KMS-11 (cell line): ENCODE results near the gene LOXHD1.

Experiments
- H2AFZ ChIP-seq: fragments of 200-600 bp; sonication (generic); 2 replicates; pipeline ENCODE4 v1.6.1; 2016; ENCODE audit warnings: antibody characterized with exemption, mixed run types, low read depth
- H3K27ac ChIP-seq: fragments of 200-600 bp; sonication (generic); 2 replicates; pipeline ENCODE4 v1.6.1; 2016; ENCODE audit warnings: mild to moderate bottlenecking, mixed run types
- H3K27me3 ChIP-seq: fragments of 200-600 bp; sonication (generic); 2 replicates; pipeline ENCODE4 v1.6.1; 2017; ENCODE audit warnings: mild to moderate bottlenecking, low read depth, mixed run types, moderate library complexity; ENCODE audit not compliant: insufficient read depth
- H3K36me3 ChIP-seq: fragments of 200-600 bp; sonication (generic); 2 replicates; pipeline ENCODE4 v1.6.1; 2017; ENCODE audit warnings: mild to moderate bottlenecking, mixed run types; ENCODE audit not compliant: insufficient read depth
- H3K4me1 ChIP-seq: fragments of 200-600 bp; sonication (generic); 2 replicates; pipeline ENCODE4 v1.6.1; 2016; ENCODE audit warnings: mild to moderate bottlenecking, low read depth, mixed run types; ENCODE audit not compliant: poor library complexity, severe bottlenecking
- H3K4me2 ChIP-seq: fragments of 200-600 bp; sonication (generic); 2 replicates; pipeline ENCODE4 v1.7.0; 2016; ENCODE audit warnings: mild to moderate bottlenecking, mixed run types
- H3K4me3 ChIP-seq: fragments of 200-600 bp; sonication (generic); IDR thresholded peaks from 2 replicates; pipeline ENCODE4 v1.6.1; 2017; ENCODE audit warnings: low read depth, low read length, mixed read lengths; ENCODE audit not compliant: insufficient read depth
- H3K79me2 ChIP-seq: fragments of 200-600 bp; sonication (generic); 2 replicates; pipeline ENCODE4 v1.6.1; 2016; ENCODE audit warnings: low read depth, mixed run types; ENCODE audit not compliant: insufficient read depth
- H3K9ac ChIP-seq: fragments of 200-600 bp; sonication (generic); 2 replicates; pipeline ENCODE4 v1.6.1; 2016; ENCODE audit warnings: mild to moderate bottlenecking, mixed run types
- H4K20me1 ChIP-seq: fragments of 200-600 bp; sonication (generic); 2 replicates; pipeline ENCODE4 v1.6.1; 2016; ENCODE audit warnings: mild to moderate bottlenecking, mixed run types; ENCODE audit not compliant: insufficient read depth
- CTCF ChIP-seq: fragments of 200-600 bp; sonication (generic); conservative IDR thresholded peaks from 2 replicates; pipeline ENCODE4 v1.6.1; 2017; ENCODE audit warnings: low read depth, mild to moderate bottlenecking, antibody characterized with exemption, low read length, moderate library complexity, mixed read lengths

Gene LOXHD1

GRCh38 chr18:46630991-46631390 is 26.0 kb downstream of the LOXHD1 start:
- Histone ChIP-seq H3K27ac (no peak overlapping the region), H4K20me1 (no peaks in the 10 kb centered on the region), H3K4me3 (no peak overlapping the region), H3K36me3 (no peaks in the 10 kb centered on the region), H3K9ac (no peak overlapping the region), H3K4me2 (no peak overlapping the region), H3K4me1 (peaks cover 6% of the 10 kb centered on the region), H3K27me3 (no peaks in the 10 kb centered on the region), H3K79me2 (no peaks in the 10 kb centered on the region), H2AFZ (no peak overlapping the region)
- no peak for TF ChIP-seq CTCF

GRCh38 chr18:46630160-46630559 is 26.9 kb downstream of the LOXHD1 start:
- Histone ChIP-seq H3K4me1 (peaks cover 6% of the 10 kb centered on the region), H3K27me3 (no peaks in the 10 kb centered on the region), H3K9ac (no peak overlapping the region), H3K79me2 (no peaks in the 10 kb centered on the region), H3K4me3 (no peak overlapping the region), H4K20me1 (no peaks in the 10 kb centered on the region), H3K36me3 (no peaks in the 10 kb centered on the region), H3K27ac (no peak overlapping the region), H2AFZ (no peak overlapping the region), H3K4me2 (no peak overlapping the region)
- TF ChIP-seq CTCF: no peak

GRCh38 chr18:46629361-46629760 is 27.7 kb downstream of the LOXHD1 start:
- no peak overlapping the region for H3K4me3 ChIP-seq
- H3K27ac ChIP-seq: no peak overlapping the region
- H3K79me2 ChIP-seq: no peaks in the 10 kb centered on the region
- peaks cover 6% of the 10 kb centered on the region for H3K4me1 ChIP-seq
- no peaks in the 10 kb centered on the region for H3K27me3 ChIP-seq
- H3K36me3 ChIP-seq: no peaks in the 10 kb centered on the region
- no peak overlapping the region for H3K4me2 ChIP-seq
- no peak for TF ChIP-seq CTCF
- no peak overlapping the region for H2AFZ ChIP-seq
- H3K9ac ChIP-seq: no peak overlapping the region
- H4K20me1 ChIP-seq: no peaks in the 10 kb centered on the region

- no peaks in the 10 kb centered on the region for H3K36me3 ChIP-seq
- H3K4me1 ChIP-seq: peaks cover 6% of the 10 kb centered on the region
- H3K27ac ChIP-seq: no peak overlapping the region
- H3K9ac ChIP-seq: no peak overlapping the region
- no peaks in the 10 kb centered on the region for H3K79me2 ChIP-seq
- no peaks in the 10 kb centered on the region for H3K27me3 ChIP-seq
- no peaks in the 10 kb centered on the region for H4K20me1 ChIP-seq
- H3K4me2 ChIP-seq: no peak overlapping the region
- H3K4me3 ChIP-seq: no peak overlapping the region
- TF ChIP-seq CTCF: no peak
- H2AFZ ChIP-seq: no peak overlapping the region
Observed at GRCh38 chr18:46628206-46628605, 28.8 kb downstream of the LOXHD1 start.

GRCh38 chr18:46627136-46627535 is 29.9 kb downstream of the LOXHD1 start:
- no peak for TF ChIP-seq CTCF
- Histone ChIP-seq H3K79me2 (no peaks in the 10 kb centered on the region), H3K36me3 (no peaks in the 10 kb centered on the region), H4K20me1 (no peaks in the 10 kb centered on the region), H2AFZ (no peak overlapping the region), H3K27me3 (no peaks in the 10 kb centered on the region), H3K4me1 (peaks cover 6% of the 10 kb centered on the region), H3K4me2 (no peak overlapping the region), H3K9ac (no peak overlapping the region), H3K27ac (no peak overlapping the region), H3K4me3 (no peak overlapping the region)
